ENCODE data around the gene DPPA4. TPM values are rescaled to one million over a fixed set of nuclear protein-coding genes. Genes with fewer than 3 reads are reported as not detected.

Gene DPPA4
- total and polyA plus RNA-seq, 4 donors: 0.04 to 1.8 (median 0.43) TPM

DNA sequence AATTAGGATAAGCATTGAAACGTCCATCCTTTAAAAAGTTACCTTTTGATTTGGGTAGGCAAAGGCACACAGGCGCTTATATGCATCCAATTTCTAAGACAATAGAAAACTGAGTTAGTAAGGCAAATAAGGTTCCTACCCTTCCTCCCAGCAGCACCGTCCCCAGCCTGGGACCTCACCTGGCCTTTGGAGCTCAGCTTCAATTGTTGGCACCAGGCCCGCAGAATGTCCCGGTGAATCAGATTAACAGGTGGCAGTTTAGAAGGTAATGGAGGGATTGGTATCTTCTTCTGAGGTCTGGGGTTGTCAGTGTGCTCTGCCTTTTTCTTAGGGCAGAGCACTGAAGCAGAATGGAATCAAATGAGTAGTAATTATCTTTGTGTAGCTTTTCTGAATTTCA, 5.7 kb downstream of the DPPA4 start:
- H3K27me3 ChIP-seq (ENCODE audit: control insufficient read depth in 3 of 3, insufficient read depth in 3 of 3, low read length in 2 of 3): peaks cover 4 to 8% (median 4%) of the 10 kb centered on the region in 3 donors
- H3K4me3 ChIP-seq: no peak overlapping the region
- H3K36me3 ChIP-seq (ENCODE audit: control insufficient read depth in 4 of 4, insufficient read depth in 4 of 4, low read length in 4 of 4): no peaks in the 10 kb centered on the region
- H3K4me1 ChIP-seq (ENCODE audit: control insufficient read depth in 5 of 5, insufficient read depth in 5 of 5, low read length in 5 of 5): no peaks in the 10 kb centered on the region
- DNase-seq: no peak
- 87 to 93% methylated on average over 5 of the region's 5 CpGs for WGBS, 2 donors
- H3K9me3 ChIP-seq (ENCODE audit: control insufficient read depth in 4 of 4, insufficient read depth in 3 of 4, low read length in 3 of 4): peaks cover 0 to 7% (median 0%) of the 10 kb centered on the region in 4 donors
- no peak overlapping the region for H3K27ac ChIP-seq (ENCODE audit: low read depth in 1 of 2, low read length in 1 of 2)
- H3K9ac ChIP-seq (ENCODE audit: insufficient read depth in 1 of 2, low read length in 2 of 2): no peak overlapping the region
- TF ChIP-seq, protein P1, sequence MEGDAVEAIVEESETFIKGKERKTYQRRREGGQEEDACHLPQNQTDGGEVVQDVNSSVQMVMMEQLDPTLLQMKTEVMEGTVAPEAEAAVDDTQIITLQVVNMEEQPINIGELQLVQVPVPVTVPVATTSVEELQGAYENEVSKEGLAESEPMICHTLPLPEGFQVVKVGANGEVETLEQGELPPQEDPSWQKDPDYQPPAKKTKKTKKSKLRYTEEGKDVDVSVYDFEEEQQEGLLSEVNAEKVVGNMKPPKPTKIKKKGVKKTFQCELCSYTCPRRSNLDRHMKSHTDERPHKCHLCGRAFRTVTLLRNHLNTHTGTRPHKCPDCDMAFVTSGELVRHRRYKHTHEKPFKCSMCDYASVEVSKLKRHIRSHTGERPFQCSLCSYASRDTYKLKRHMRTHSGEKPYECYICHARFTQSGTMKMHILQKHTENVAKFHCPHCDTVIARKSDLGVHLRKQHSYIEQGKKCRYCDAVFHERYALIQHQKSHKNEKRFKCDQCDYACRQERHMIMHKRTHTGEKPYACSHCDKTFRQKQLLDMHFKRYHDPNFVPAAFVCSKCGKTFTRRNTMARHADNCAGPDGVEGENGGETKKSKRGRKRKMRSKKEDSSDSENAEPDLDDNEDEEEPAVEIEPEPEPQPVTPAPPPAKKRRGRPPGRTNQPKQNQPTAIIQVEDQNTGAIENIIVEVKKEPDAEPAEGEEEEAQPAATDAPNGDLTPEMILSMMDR (IDR thresholded peaks at IDR 0.05; ENCODE audit: control extremely low read depth, extremely low read depth): no peak
- no peak for ATAC-seq (ENCODE audit: insufficient read depth, low FRiP score)

DNA sequence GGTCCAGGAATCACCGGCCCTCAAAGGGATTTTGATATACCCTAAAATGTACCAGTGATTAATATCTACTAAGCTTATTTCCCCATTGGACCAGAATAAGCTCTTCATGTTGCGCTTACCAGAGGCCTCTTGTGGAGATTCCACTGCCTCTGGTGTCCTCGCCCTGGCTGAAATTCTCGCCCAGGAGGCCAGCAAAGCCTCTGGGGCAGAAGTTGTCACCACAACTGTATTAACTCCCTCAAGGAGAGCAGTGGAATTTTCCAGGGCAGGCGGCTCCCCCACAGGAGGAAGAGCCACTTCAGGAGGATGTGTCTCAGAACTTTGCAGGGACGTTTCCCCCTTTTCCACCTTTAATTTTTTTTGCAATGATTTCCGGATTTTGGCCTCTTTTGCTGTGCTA, 6.9 kb downstream of the DPPA4 start:
- H3K9ac ChIP-seq (ENCODE audit: insufficient read depth in 1 of 2, low read length in 2 of 2): no peak overlapping the region
- TF ChIP-seq, protein P1 (IDR thresholded peaks at IDR 0.05; ENCODE audit: control extremely low read depth, extremely low read depth): no peak
- peaks cover 0 to 6% (median 0%) of the 10 kb centered on the region in 4 donors for H3K9me3 ChIP-seq (ENCODE audit: control insufficient read depth in 4 of 4, insufficient read depth in 3 of 4, low read length in 3 of 4)
- WGBS, 2 donors: 85 to 90% methylated on average over 7 of the region's 7 CpGs
- no peak overlapping the region for H3K4me3 ChIP-seq
- H3K36me3 ChIP-seq (ENCODE audit: control insufficient read depth in 4 of 4, insufficient read depth in 4 of 4, low read length in 4 of 4): no peaks in the 10 kb centered on the region
- H3K27ac ChIP-seq (ENCODE audit: low read depth in 1 of 2, low read length in 1 of 2): no peak overlapping the region
- DNase-seq: no peak
- H3K4me1 ChIP-seq (ENCODE audit: control insufficient read depth in 5 of 5, insufficient read depth in 5 of 5, low read length in 5 of 5): no peaks in the 10 kb centered on the region
- no peak for ATAC-seq (ENCODE audit: insufficient read depth, low FRiP score)
- peaks cover 0 to 4% (median 2%) of the 10 kb centered on the region in 3 donors for H3K27me3 ChIP-seq (ENCODE audit: control insufficient read depth in 3 of 3, insufficient read depth in 3 of 3, low read length in 2 of 3)

- WGBS, 2 donors: 84 to 86% methylated on average over 3 of the region's 3 CpGs
- no peaks in the 10 kb centered on the region for H3K36me3 ChIP-seq (ENCODE audit: control insufficient read depth in 4 of 4, insufficient read depth in 4 of 4, low read length in 4 of 4)
- peaks cover 0 to 4% (median 2%) of the 10 kb centered on the region in 3 donors for H3K27me3 ChIP-seq (ENCODE audit: control insufficient read depth in 3 of 3, insufficient read depth in 3 of 3, low read length in 2 of 3)
- H3K27ac ChIP-seq (ENCODE audit: low read depth in 1 of 2, low read length in 1 of 2): no peak overlapping the region
- no peaks in the 10 kb centered on the region for H3K4me1 ChIP-seq (ENCODE audit: control insufficient read depth in 5 of 5, insufficient read depth in 5 of 5, low read length in 5 of 5)
- H3K9ac ChIP-seq (ENCODE audit: insufficient read depth in 1 of 2, low read length in 2 of 2): no peak overlapping the region
- DNase-seq: no peak
- TF ChIP-seq, protein P1 (IDR thresholded peaks at IDR 0.05; ENCODE audit: control extremely low read depth, extremely low read depth): no peak
- H3K9me3 ChIP-seq (ENCODE audit: control insufficient read depth in 4 of 4, insufficient read depth in 3 of 4, low read length in 3 of 4): peaks cover 0 to 6% (median 0%) of the 10 kb centered on the region in 4 donors
- no peak for ATAC-seq (ENCODE audit: insufficient read depth, low FRiP score)
- H3K4me3 ChIP-seq: no peak overlapping the region
These were observed 9.1 kb downstream of the DPPA4 start for GRCh38 chr3:109328202-109328601.

DNA sequence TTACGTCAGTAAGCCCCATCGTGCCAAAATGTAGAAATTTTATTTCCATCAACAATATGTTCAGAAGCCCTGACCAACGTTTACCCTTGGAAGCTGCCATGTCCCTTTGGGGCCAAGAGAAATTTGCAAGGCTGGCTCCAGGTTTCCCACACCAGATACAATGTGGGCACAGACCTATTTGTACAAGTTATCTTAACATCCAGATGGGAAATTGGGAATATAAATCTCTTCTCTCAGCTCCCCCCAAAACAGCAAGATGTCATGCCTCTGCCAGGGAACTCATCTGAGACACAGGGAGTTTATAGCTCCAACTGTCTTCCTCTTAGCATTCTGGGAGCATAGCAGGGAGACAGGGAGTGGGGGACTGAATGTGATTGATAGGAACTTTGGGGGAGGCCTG, 11.7 kb downstream of the DPPA4 start:
- WGBS, 2 donors: 67 to 76% methylated on average over 3 of the region's 3 CpGs
- no peak for DNase-seq
- Histone ChIP-seq H3K9me3 (ENCODE audit: control insufficient read depth in 4 of 4, insufficient read depth in 3 of 4, low read length in 3 of 4) (no peaks in the 10 kb centered on the region), H3K9ac (ENCODE audit: insufficient read depth in 1 of 2, low read length in 2 of 2) (no peak overlapping the region), H3K4me3 (no peak overlapping the region), H3K27me3 (ENCODE audit: control insufficient read depth in 3 of 3, insufficient read depth in 3 of 3, low read length in 2 of 3) (no peaks in the 10 kb centered on the region), H3K27ac (ENCODE audit: low read depth in 1 of 2, low read length in 1 of 2) (no peak overlapping the region), H3K4me1 (ENCODE audit: control insufficient read depth in 5 of 5, insufficient read depth in 5 of 5, low read length in 5 of 5) (no peaks in the 10 kb centered on the region), H3K36me3 (ENCODE audit: control insufficient read depth in 4 of 4, insufficient read depth in 4 of 4, low read length in 4 of 4) (no peaks in the 10 kb centered on the region)
- no peak for ATAC-seq (ENCODE audit: insufficient read depth, low FRiP score)
- TF ChIP-seq, protein P1 (IDR thresholded peaks at IDR 0.05; ENCODE audit: control extremely low read depth, extremely low read depth): no peak

Data from lung (tissue), 12 donors.